NB4 (cell line): ENCODE measurements around the gene UBE2F.

Experiments used
- POLR2A ChIP-seq: IDR thresholded peaks from 2 replicates; pipeline ENCODE4 v1.6.1; 2011; ENCODE audit warnings: mild to moderate bottlenecking; ENCODE audit not compliant: insufficient read length; ENCODE audit errors: extremely low read depth
- TF ChIP-seq, protein P1 (sequence below): IDR thresholded peaks from 2 replicates; pipeline ENCODE4 v1.6.1; 2011; ENCODE audit warnings: low read depth, low read length
- TF ChIP-seq, protein P2 (sequence below): IDR thresholded peaks from one replicate; pipeline ENCODE4 v1.5.1; 2012; ENCODE audit warnings: low read depth, low read length

GRCh38 chr2:237942513-237942899, 24.3 kb upstream of the UBE2F start:
- TF ChIP-seq, protein P1, sequence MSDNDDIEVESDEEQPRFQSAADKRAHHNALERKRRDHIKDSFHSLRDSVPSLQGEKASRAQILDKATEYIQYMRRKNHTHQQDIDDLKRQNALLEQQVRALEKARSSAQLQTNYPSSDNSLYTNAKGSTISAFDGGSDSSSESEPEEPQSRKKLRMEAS = no peak
- TF ChIP-seq, protein P2, sequence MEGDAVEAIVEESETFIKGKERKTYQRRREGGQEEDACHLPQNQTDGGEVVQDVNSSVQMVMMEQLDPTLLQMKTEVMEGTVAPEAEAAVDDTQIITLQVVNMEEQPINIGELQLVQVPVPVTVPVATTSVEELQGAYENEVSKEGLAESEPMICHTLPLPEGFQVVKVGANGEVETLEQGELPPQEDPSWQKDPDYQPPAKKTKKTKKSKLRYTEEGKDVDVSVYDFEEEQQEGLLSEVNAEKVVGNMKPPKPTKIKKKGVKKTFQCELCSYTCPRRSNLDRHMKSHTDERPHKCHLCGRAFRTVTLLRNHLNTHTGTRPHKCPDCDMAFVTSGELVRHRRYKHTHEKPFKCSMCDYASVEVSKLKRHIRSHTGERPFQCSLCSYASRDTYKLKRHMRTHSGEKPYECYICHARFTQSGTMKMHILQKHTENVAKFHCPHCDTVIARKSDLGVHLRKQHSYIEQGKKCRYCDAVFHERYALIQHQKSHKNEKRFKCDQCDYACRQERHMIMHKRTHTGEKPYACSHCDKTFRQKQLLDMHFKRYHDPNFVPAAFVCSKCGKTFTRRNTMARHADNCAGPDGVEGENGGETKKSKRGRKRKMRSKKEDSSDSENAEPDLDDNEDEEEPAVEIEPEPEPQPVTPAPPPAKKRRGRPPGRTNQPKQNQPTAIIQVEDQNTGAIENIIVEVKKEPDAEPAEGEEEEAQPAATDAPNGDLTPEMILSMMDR = no peak
- no peak for TF ChIP-seq POLR2A
